ENCODE data around the gene GATA3. TPM values are rescaled to one million over a fixed set of nuclear protein-coding genes. Genes with fewer than 3 reads are reported as not detected.

GATA3 gene
- total and polyA plus RNA-seq, 7 donors: 1.2 to 2.1 TPM; not detected in 5

GRCh38 chr10:8073691-8074416 is 19.4 kb downstream of the GATA3 start:
- Histone ChIP-seq H3K27ac (no peak overlapping the region), H3K27me3 (peaks cover 0 to 10% (median 0%) of the 10 kb centered on the region in 3 donors), H3K4me1 (no peaks in the 10 kb centered on the region), H3K36me3 (no peaks in the 10 kb centered on the region), H3K9me3 (no peaks in the 10 kb centered on the region), H3K4me3 (no peak overlapping the region)
- peak; percentile 39 for DNase-seq
- whole genome bisulfite sequencing, 2 donors: 80 to 87% methylated on average over 15 of the region's 15 CpGs
- TF ChIP-seq CTCF (IDR thresholded peaks at IDR 0.05) (no peak), EP300 (IDR thresholded peaks at IDR 0.05) (no peak), POLR2A (IDR thresholded peaks at IDR 0.05) (no peak), POLR2AphosphoS5 (IDR thresholded peaks at IDR 0.05) (no peak)
- intact Hi-C loops (cut with DNase I): no loop called here

- Histone ChIP-seq H3K4me3 (no peak overlapping the region), H3K4me1 (no peaks in the 10 kb centered on the region), H3K36me3 (no peaks in the 10 kb centered on the region), H3K27me3 (peaks cover 0 to 14% (median 0%) of the 10 kb centered on the region in 3 donors), H3K9me3 (no peaks in the 10 kb centered on the region), H3K27ac (no peak overlapping the region)
- peak; percentile 35 for DNase-seq
- intact Hi-C loops (cut with DNase I): no loop called here
- 89 to 90% methylated on average over 14 of the region's 14 CpGs for WGBS, 2 donors
- no peak for TF ChIP-seq CTCF (IDR thresholded peaks at IDR 0.05)
- no peak for TF ChIP-seq POLR2A (IDR thresholded peaks at IDR 0.05)
Measured at GRCh38 chr10:8074881-8075280, 20.4 kb downstream of the GATA3 start.

GRCh38 chr10:8075282-8076260 is 21.1 kb downstream of the GATA3 start:
- TF ChIP-seq POLR2A (IDR thresholded peaks at IDR 0.05) (no peak), CTCF (IDR thresholded peaks at IDR 0.05) (no peak), EP300 (IDR thresholded peaks at IDR 0.05) (no peak)
- Histone ChIP-seq H3K4me3 (no peak overlapping the region), H3K27ac (no peak overlapping the region), H3K36me3 (no peaks in the 10 kb centered on the region), H3K9me3 (no peaks in the 10 kb centered on the region), H3K4me1 (no peaks in the 10 kb centered on the region), H3K27me3 (peaks cover 0 to 21% (median 0%) of the 10 kb centered on the region in 3 donors)
- peak; percentile 8 for DNase-seq
- intact Hi-C loops (cut with DNase I): no loop called here
- 42 to 61% methylated on average over 19 of the region's 19 CpGs for WGBS, 2 donors

- Histone ChIP-seq H3K4me3 (no peak overlapping the region), H3K27me3 (peaks cover 0 to 28% (median 0%) of the 10 kb centered on the region in 3 donors), H3K36me3 (no peaks in the 10 kb centered on the region), H3K9me3 (no peaks in the 10 kb centered on the region), H3K4me1 (no peaks in the 10 kb centered on the region), H3K27ac (no peak overlapping the region)
- intact Hi-C loops (cut with DNase I): no loop called here
- TF ChIP-seq POLR2A (IDR thresholded peaks at IDR 0.05) (no peak), CTCF (IDR thresholded peaks at IDR 0.05) (no peak)
- DNase-seq: no peak
- WGBS, 2 donors: 75 to 83% methylated on average over 5 of the region's 5 CpGs
Measured at GRCh38 chr10:8076933-8077332, 22.4 kb downstream of the GATA3 start.
